ENCODE results near the gene APIP. TPM values are rescaled to one million over a fixed set of nuclear protein-coding genes. Genes with fewer than 3 reads are reported as not detected.

Gene APIP
- total and polyA plus RNA-seq, 2 of the 8 experiments (the other 6 are each of a cell fraction or from before 2014, with no cell fraction given), result 10.4 to 25.7 TPM

DNA sequence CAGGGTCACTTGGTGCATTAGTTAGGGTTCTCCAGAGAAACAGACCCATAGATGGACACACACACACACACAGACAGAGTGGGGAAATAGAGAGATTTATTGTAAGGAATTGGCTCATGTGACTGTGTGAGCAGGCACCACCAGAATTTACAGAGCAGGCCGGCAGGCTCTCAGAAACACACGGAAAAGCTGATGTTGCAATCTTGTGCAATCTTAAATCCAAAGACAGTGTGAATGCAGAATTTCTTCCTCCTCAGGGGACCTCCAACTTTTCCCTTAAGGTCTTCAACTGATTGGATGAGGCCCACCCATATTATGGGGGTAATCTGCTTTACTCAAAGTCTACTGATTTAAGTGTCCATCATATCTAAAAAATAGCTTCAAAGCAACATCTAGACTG lies 49.8 kb downstream of the APIP start (continued):
- TF ChIP-seq FOSL1 (IDR thresholded peaks at IDR 0.05; ENCODE audit: insufficient read depth, low read depth, low read length) (no peak), CHD1 (IDR thresholded peaks at IDR 0.05; ENCODE audit: low read depth, low read length) (no peak), HDAC6 (IDR thresholded peaks at IDR 0.05; ENCODE audit: low read depth, low read length) (no peak)
